CD4-positive, alpha-beta T cell treated with Interleukin-10 for 1 hour (primary cell): ENCODE data around the gene ENOX1.

Experiments used
- DNase-seq: peaks from one replicate; pipeline ENCODE4 v3.0.0-alpha.2; 2020

ENOX1 gene

GRCh38 chr13:43167731-43168130 is 619.0 kb downstream of the ENOX1 start:
- DNase-seq: no peak

GRCh38 chr13:43166644-43167457 is 619.9 kb downstream of the ENOX1 start:
- DNase-seq: no peak
